K562 (cell line): Measurements from ENCODE around the gene TSPAN18. TPM values are rescaled to one million over a fixed set of nuclear protein-coding genes. Genes with fewer than 3 reads are reported as not detected.
A peak's percentile ranks its signal among the peaks of the same experiment; 100 is the strongest.

ENCODE experiments used
- ATAC-seq: fragments of 200-7000 bp; cut with Tn5 transposase; 3 replicates; pipeline ENCODE4 v1.9.1; 2020; ENCODE audit warnings: moderate library complexity
- BruUV-seq: library from RNA; stranded (reverse); fragments of 400-500 nt; replicated peaks from 2 replicates; lab custom pipeline; 2021; lab: Mats Ljungman, UMichigan
- CTCF ChIA-PET: fragments of 300-600 bp; formaldehyde crosslinking; extraction: SDS; loops from one replicate; lab custom pipeline; 2021; ENCODE audit warnings: low intra/inter-chr PET ratio; lab: Yijun Ruan, JAX
- POLR2A ChIA-PET: fragments of 300-600, 350-650 bp; sonication (Branson Sonifier 250); formaldehyde crosslinking; extraction: SDS; loops from one replicate; lab custom pipeline; 2021; ENCODE audit warnings: antibody characterized with exemption, inconsistent platforms; lab: Yijun Ruan, JAX
- DNase-seq, 4 experiments: peaks; one replicate each; pipeline versions ENCODE4 v3.0.0 to v3.0.0-alpha.2; 2011 to 2018; ENCODE audit warnings: low spot score in 3 of 4, mixed read lengths in 3 of 4; ENCODE audit errors: extremely low read depth in 1 of 4
- FAIRE-seq: peaks from 2 replicates; lab custom pipeline; 2011; peaks lifted over from hg19 to GRCh38; lab: Jason Lieb, UNC
- H2AFZ ChIP-seq: 2 replicates; pipeline ENCODE4 v1.6.0; 2011; ENCODE audit warnings: low read depth, low read length, control low read depth, inconsistent platforms
- H3K27ac ChIP-seq: fragments of 200-600 bp; 3 replicates; pipeline ENCODE4 v1.8.0; 2011; ENCODE audit warnings: low read depth, mild to moderate bottlenecking, control low read depth, inconsistent platforms, low read length, moderate library complexity, mixed read lengths; ENCODE audit errors: extremely low read depth
- H3K27me3 ChIP-seq, 2 experiments: fragments of 300-600 bp in 1 of 2; 2 replicates in 1 of 2; 3 replicates in 1 of 2; pipeline versions ENCODE4 v1.6.0 to v1.8.0; 2011; ENCODE audit warnings: inconsistent platforms in 2 of 2, low read length in 2 of 2, mild to moderate bottlenecking in 1 of 2, mixed read lengths in 1 of 2, moderate library complexity in 1 of 2; ENCODE audit not compliant: control insufficient read depth in 2 of 2, insufficient read depth in 2 of 2
- H3K36me3 ChIP-seq: fragments of 300-600 bp; 3 replicates; pipeline ENCODE4 v1.8.0; 2011; ENCODE audit warnings: mild to moderate bottlenecking, low read length, inconsistent platforms; ENCODE audit not compliant: control insufficient read depth, insufficient read depth
- H3K4me1 ChIP-seq, 2 experiments: fragments of 200-600 bp in 1 of 2; replicated peaks in 1 of 2; 2 replicates in 1 of 2; 3 replicates in 1 of 2; pipeline versions ENCODE4 v1.5.1 to v1.8.0; 2011; ENCODE audit warnings: inconsistent platforms in 2 of 2, low read length in 2 of 2, mild to moderate bottlenecking in 1 of 2, mixed read lengths in 1 of 2, moderate library complexity in 1 of 2; ENCODE audit not compliant: control insufficient read depth in 2 of 2, insufficient read depth in 2 of 2
- H3K4me2 ChIP-seq: 2 replicates; pipeline ENCODE4 v1.6.1; 2011; ENCODE audit warnings: low read length, control low read depth, inconsistent platforms, mixed read lengths; ENCODE audit not compliant: insufficient read depth
- H3K4me3 ChIP-seq: fragments of 200-600 bp; sonication (generic), shearing (Covaris generic); 2 replicates; pipeline ENCODE4 v1.5.1; 2016; ENCODE audit warnings: control low read depth, inconsistent platforms
- H3K79me2 ChIP-seq: fragments of 200-600 bp; 3 replicates; pipeline ENCODE4 v1.8.0; 2011; ENCODE audit warnings: low read length, inconsistent platforms; ENCODE audit not compliant: control insufficient read depth, insufficient read depth
- H3K9ac ChIP-seq, 2 experiments: 2 replicates each; pipeline versions ENCODE4 v1.6.0 to v1.6.1; 2011; ENCODE audit warnings: low read depth in 2 of 2, low read length in 2 of 2, control low read depth in 1 of 2, inconsistent platforms in 1 of 2, mild to moderate bottlenecking in 1 of 2, mixed read lengths in 1 of 2; ENCODE audit not compliant: insufficient read depth in 1 of 2
- H3K9me1 ChIP-seq: one replicate; pipeline ENCODE4 v1.6.0; 2011; ENCODE audit warnings: inconsistent platforms, mild to moderate bottlenecking, low read length, moderate library complexity; ENCODE audit not compliant: control insufficient read depth, insufficient read depth
- H3K9me3 ChIP-seq: replicated peaks from 2 replicates; pipeline ENCODE4 v1.5.1; 2011; ENCODE audit warnings: low read depth, low read length, inconsistent platforms; ENCODE audit not compliant: control insufficient read depth, insufficient read depth
- H4K20me1 ChIP-seq: replicated peaks from 2 replicates; pipeline ENCODE4 v1.6.1; 2011; ENCODE audit warnings: low read length, inconsistent platforms, mixed read lengths; ENCODE audit not compliant: control insufficient read depth, insufficient read depth
- ATF1 ChIP-seq, 2 experiments: fragments of 450-650 bp in 1 of 2; IDR thresholded peaks; 2 replicates each; pipeline ENCODE4 v1.6.1; 2016; ENCODE audit warnings: missing compliant biosample characterization in 1 of 2, missing genetic modification characterization in 1 of 2
- BCOR ChIP-seq: fragments of 450-650 bp; IDR thresholded peaks from 2 replicates; pipeline ENCODE4 v1.6.1; 2016
- CCNT2 ChIP-seq: IDR thresholded peaks from 2 replicates; pipeline ENCODE4 v1.6.1; 2011; ENCODE audit warnings: borderline replicate concordance, low read depth, mild to moderate bottlenecking, moderate library complexity, mixed read lengths, low read length; ENCODE audit not compliant: insufficient read length; ENCODE audit errors: extremely low read depth
- CREM ChIP-seq: IDR thresholded peaks from 2 replicates; pipeline ENCODE4 v1.6.1; 2014; ENCODE audit warnings: antibody characterized with exemption, low read depth
- EWSR1 ChIP-seq: fragments of 450-650 bp; IDR thresholded peaks from 2 replicates; pipeline ENCODE4 v1.6.1; 2018; ENCODE audit warnings: borderline replicate concordance, mild to moderate bottlenecking, low read depth, moderate library complexity; ENCODE audit not compliant: partially characterized antibody
- FOXK1 ChIP-seq: sonication (generic); formaldehyde crosslinking; IDR thresholded peaks from 2 replicates; pipeline ENCODE4 v1.8.0; 2022; ENCODE audit warnings: missing genetic modification reagents, mild to moderate bottlenecking, borderline replicate concordance
- HDAC3 ChIP-seq: fragments of 450-650 bp; IDR thresholded peaks from 2 replicates; pipeline ENCODE4 v1.6.1; 2018; ENCODE audit warnings: borderline replicate concordance, mild to moderate bottlenecking, moderate library complexity; ENCODE audit not compliant: partially characterized antibody
- NELFE ChIP-seq: IDR thresholded peaks from 2 replicates; pipeline ENCODE4 v1.6.1; 2011; ENCODE audit warnings: mild to moderate bottlenecking; ENCODE audit not compliant: insufficient read depth, insufficient read length
- RBM25 ChIP-seq: fragments of 200-400 bp; formaldehyde crosslinking; IDR thresholded peaks from 2 replicates; pipeline ENCODE4 v1.6.1; 2018; ENCODE audit warnings: low read length, low read depth, moderate library complexity; ENCODE audit not compliant: severe bottlenecking
- ZFP36 ChIP-seq: fragments of 150-350 bp; IDR thresholded peaks from 2 replicates; pipeline ENCODE4 v1.6.1; 2018; ENCODE audit warnings: low read length, low read depth; ENCODE audit not compliant: partially characterized antibody
- ZNF695 ChIP-seq: fragments of 450-650 bp; formaldehyde crosslinking; IDR thresholded peaks from 2 replicates; pipeline ENCODE4 v1.4.0; 2020; ENCODE audit warnings: mild to moderate bottlenecking, moderate library complexity
- WGBS: fragments of 100-300 bp; shearing (Covaris generic); methylation state at CpG from one replicate; pipeline ENCODE4 v1.1.6; 2016; ENCODE audit warnings: low coverage, mixed read lengths; ENCODE audit not compliant: insufficient coverage; ENCODE audit errors: missing lambda C conversion rate; 5-methylcytosine and 5-hydroxymethylcytosine counted together
- in situ Hi-C: fragments of 300-500 bp; cut with MboI; formaldehyde crosslinking; loops from 4 replicates; pipeline ENCODE4 v1.15.0; 2018; ENCODE audit warnings: inconsistent platforms, mixed read lengths
- intact Hi-C: fragments of 100-400 bp; cut with micrococcal nuclease; formaldehyde crosslinking; loops from 2 replicates; pipeline ENCODE4 v1.14.2; 2022
- polyA plus RNA-seq, 8 experiments: library from polyadenylated mRNA; depleted of rRNA in 4 of 8; stranded (reverse) in 5 of 8; unstranded in 3 of 8; fragments of >200 nt; fragmentation: Nextera tagmentation in 2 of 8; fragmentation: Illumina TruSeq in 1 of 8; extraction: Ambion mirVana in 2 of 8; extraction: Trizol in 1 of 8; gene quantifications; 2 replicates each; pipeline versions ENCODE4 v1.2.1 to v1.2.3, GENCODE V29; 2011 to 2014; ENCODE audit warnings: inconsistent platforms in 1 of 8, missing spikeins in 1 of 8
- total RNA-seq, 7 experiments: library from RNA; depleted of rRNA in 6 of 7; stranded (reverse); fragments of >200 nt in 6 of 7; fragmentation: Illumina TruSeq in 2 of 7; extraction: Trizol in 2 of 7; gene quantifications; 2 replicates each; pipeline versions ENCODE4 v1.2.1 to v1.2.3, GENCODE V29; 2011 to 2021; ENCODE audit warnings: low replicate concordance in 1 of 7

The TSPAN18 gene
- total and polyA plus RNA-seq, 9 of the 15 experiments (the other 6 are each of a cell fraction or from before 2014, with no cell fraction given) = 0.17 to 0.35 (median 0.22) TPM; not detected in 4

GRCh38 chr11:44852159-44852747 is 125.5 kb downstream of the TSPAN18 start:
- H3K27ac ChIP-seq = no peak overlapping the region
- intact Hi-C loops = no loop called here
- BruUV-seq = no TSS peak

GRCh38 chr11:44852952-44853351 is 126.2 kb downstream of the TSPAN18 start:
- intact Hi-C loops = no loop called here
- TF ChIP-seq FOXK1 (CRISPR knock-in tag) = no peak
- peak; percentile 40 for TF ChIP-seq ZFP36

More at GRCh38 chr11:44852159-44852747, 125.5 kb downstream of the TSPAN18 start:
- Histone ChIP-seq H3K36me3 (no peaks in the 10 kb centered on the region), H2AFZ (no peak overlapping the region), H3K79me2 (no peaks in the 10 kb centered on the region), H4K20me1 (0 out of 2 replicates have a peak, but pooled peaks cover 4% of the 10 kb centered on the region), H3K9me1 (no peaks in the 10 kb centered on the region), H3K4me3 (no peak overlapping the region), H3K27me3 (peaks cover 6 to 33% of the 10 kb centered on the region in 2 experiments; a peak in 3 of 5 replicates), H3K4me1 (no peaks in the 10 kb centered on the region), H3K9ac (no peak overlapping the region), H3K9me3 (no peaks in the 10 kb centered on the region), H3K4me2 (no peak overlapping the region)
- FAIRE-seq (no peak), DNase-seq (no peak), ATAC-seq (no peak)
- in situ Hi-C loops = no loop called here
- TF ChIP-seq CCNT2 = no peak
- no peak for TF ChIP-seq HDAC3
- no peak for TF ChIP-seq ZNF695 (CRISPR knock-in tag)
- peak; percentile 69 for TF ChIP-seq ZFP36
- TF ChIP-seq EWSR1 = no peak
- peak; percentile 88 for TF ChIP-seq RBM25
- no peak for TF ChIP-seq NELFE
- no peak for TF ChIP-seq CREM
- TF ChIP-seq BCOR = peak; percentile 39; the same call in 1 of the 2 replicates
- TF ChIP-seq ATF1 (CRISPR knock-in tag; IDR thresholded peaks at IDR 0.05) = no peak
- TF ChIP-seq ATF1 (tag; IDR thresholded peaks at IDR 0.05) = no peak
- 0% methylated on average over 2 of the region's 2 CpGs for WGBS
- ChIA-PET POLR2A (no interaction called here), CTCF (no interaction called here)

More at GRCh38 chr11:44852952-44853351, 126.2 kb downstream of the TSPAN18 start:
- POLR2A ChIA-PET = interaction anchor here (1.0 kb wide), 1 partner anchor 9 kb away, joined by 4 read pairs; no protein-coding TSS in a partner anchor
- DNase-seq = no peak
- Histone ChIP-seq H3K4me3 (no peak overlapping the region), H3K4me2 (no peak overlapping the region), H2AFZ (no peak overlapping the region), H3K9me3 (no peaks in the 10 kb centered on the region), H4K20me1 (peaks cover 4% of the 10 kb centered on the region; the same call in 1 of the 2 replicates), H3K27ac (no peak overlapping the region), H3K9ac (no peak overlapping the region), H3K79me2 (no peaks in the 10 kb centered on the region), H3K4me1 (no peaks in the 10 kb centered on the region), H3K27me3 (peaks cover 6 to 40% of the 10 kb centered on the region in 2 experiments; a peak in 3 of 5 replicates), H3K9me1 (no peaks in the 10 kb centered on the region), H3K36me3 (no peaks in the 10 kb centered on the region)
- BruUV-seq = no TSS peak
- ATAC-seq = no peak
- in situ Hi-C loops = no loop called here
- no peak for FAIRE-seq
- 1% methylated on average over 5 of the region's 5 CpGs for WGBS
- CTCF ChIA-PET = no interaction called here
